ENCODE results near the gene CD36. TPM values are rescaled to one million over a fixed set of nuclear protein-coding genes. Genes with fewer than 3 reads are reported as not detected.

The CD36 gene
- total RNA-seq, result not detected

DNA sequence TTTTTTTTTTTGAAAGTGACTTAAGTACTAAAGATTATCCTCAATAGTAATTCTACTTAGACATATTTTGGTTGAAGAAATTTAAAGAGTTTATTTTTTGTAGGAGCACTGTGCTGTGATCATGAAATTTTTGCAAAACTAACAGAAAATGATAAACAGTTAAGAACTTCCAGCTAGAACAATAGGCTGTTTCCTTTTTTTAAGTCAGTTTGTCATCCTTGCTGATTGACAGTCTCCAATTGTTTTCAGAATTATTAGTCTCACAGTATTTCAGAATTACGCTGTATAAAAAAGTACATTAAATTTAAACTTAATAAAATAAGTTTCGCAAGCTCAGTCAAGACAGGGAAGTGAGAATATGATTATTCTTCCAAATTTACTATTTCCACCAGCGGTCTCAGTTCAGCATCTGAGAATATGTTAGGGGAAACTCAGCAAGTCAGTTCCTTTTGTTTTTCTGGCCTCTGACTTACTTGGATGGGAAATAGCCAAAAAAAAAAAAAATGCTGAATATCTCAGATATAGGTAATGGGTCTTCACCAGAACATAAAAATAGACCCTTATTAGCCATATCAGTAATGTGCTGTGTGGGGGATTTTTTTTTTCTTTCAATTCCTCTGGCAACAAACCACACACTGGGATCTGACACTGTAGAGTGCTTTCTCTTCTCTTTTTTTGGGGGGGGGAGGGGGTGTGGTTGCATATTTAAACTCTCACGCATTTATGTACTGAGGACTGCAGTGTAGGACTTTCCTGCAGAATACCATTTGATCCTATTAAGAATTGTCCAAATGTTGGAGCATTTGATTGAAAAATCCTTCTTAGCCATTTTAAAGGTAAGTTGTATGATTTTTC lies at the start of gene CD36:
Gene CD36, plus strand, starts transcription at position 732 of the 855 bp plus-strand sequence. CDS start 8,099 bp downstream, outside the sequence.
- H3K36me3 Mint-ChIP-seq, result no peaks in the 10 kb centered on the region
- no peaks in the 10 kb centered on the region for H3K4me1 Mint-ChIP-seq (ENCODE audit: low read depth in 2 of 2)
- no peak within 1 kb of the TSS for H3K27ac Mint-ChIP-seq
- H3K9me3 Mint-ChIP-seq, result no peaks in the 10 kb centered on the region
- DNase-seq (ENCODE audit: low spot score), result no peak
- no peaks in the 10 kb centered on the region for H3K27me3 Mint-ChIP-seq
- no peak for ATAC-seq
- no peak within 1 kb of the TSS for H3K4me3 Mint-ChIP-seq

DNA sequence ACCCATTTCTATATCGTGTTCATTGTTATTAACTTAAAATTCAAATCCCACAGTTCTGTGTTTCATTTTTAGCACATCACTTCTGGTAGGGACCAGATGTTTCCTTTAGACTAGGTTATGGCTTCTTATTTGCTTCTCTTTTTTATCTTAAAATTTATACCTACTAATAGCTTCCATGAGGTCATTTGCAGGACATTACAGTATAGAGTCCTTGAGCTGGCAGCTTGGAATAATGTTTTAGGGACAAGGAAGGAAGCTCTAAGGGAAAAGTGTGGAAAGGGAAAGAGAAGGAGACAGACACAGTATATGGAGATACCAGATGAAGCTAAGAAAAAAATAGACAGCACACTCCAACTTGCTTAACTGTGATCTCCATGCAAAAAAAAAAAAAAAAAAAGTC lies 48.8 kb upstream of the CD36 start:
- no peaks in the 10 kb centered on the region for H3K27me3 Mint-ChIP-seq
- H3K36me3 Mint-ChIP-seq, result no peaks in the 10 kb centered on the region
- no peak overlapping the region for H3K27ac Mint-ChIP-seq
- DNase-seq (ENCODE audit: low spot score) (no peak), ATAC-seq (no peak)
- no peak overlapping the region for H3K4me3 Mint-ChIP-seq
- H3K9me3 Mint-ChIP-seq, result no peaks in the 10 kb centered on the region
- no peaks in the 10 kb centered on the region for H3K4me1 Mint-ChIP-seq (ENCODE audit: low read depth in 2 of 2)

DNA sequence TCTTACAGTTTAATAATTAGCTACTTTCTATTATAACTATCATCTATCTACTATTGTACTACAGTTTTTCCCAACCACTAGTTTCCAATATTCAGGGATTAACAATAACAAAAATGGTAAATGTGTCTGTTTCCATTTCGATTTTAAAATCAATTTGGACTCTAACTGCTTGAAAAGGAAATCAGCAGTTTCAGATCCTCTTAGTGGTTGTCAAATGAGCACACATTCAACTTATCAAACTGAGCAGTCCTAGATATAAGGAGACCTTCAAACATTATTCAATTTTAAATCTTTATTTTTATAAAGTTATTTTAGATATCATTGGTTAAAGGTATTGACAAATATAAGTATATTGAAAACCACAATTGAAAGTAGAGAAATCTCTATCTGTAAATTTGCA lies 46.8 kb upstream of the CD36 start:
- no peak for DNase-seq (ENCODE audit: low spot score)

DNA sequence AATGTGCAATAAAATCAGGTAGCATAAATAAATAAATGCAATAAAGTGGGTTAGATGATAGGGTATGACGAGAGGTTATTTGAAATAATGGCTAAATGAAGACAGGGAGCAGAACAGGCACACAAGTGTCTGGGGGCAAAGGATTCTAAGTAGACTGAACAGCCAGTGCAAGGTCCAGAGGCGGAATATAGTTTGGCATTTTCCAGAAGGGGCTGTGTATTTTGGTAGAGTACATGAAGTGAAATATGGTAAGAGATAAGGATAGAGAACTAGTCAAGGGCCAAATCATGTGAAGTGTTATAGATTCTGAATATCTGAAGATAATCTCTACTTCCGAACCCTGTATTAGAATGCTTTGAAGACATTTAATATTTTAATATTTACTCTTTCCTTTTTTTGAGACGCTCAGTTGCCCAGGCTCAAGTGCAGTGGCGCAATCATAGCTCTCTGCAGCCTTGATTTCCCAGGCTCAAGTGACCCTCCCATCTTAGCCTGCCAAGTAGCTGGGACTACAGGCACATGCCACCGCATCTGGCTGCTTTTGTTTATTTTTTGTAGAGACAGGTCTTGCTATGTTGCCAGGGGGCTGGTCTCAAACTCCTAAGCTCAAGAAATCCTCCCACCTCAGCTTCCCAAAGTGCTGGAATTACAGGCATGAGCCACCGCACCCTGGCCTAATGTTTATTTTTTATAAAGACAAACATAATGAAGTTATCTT lies 44.4 kb upstream of the CD36 start:
- DNase-seq (ENCODE audit: low spot score) (no peak), ATAC-seq (no peak)
- H3K27me3 Mint-ChIP-seq, result no peaks in the 10 kb centered on the region
- no peak overlapping the region for H3K27ac Mint-ChIP-seq
- no peaks in the 10 kb centered on the region for H3K36me3 Mint-ChIP-seq
- H3K9me3 Mint-ChIP-seq, result peaks cover 16% of the 10 kb centered on the region
- no peaks in the 10 kb centered on the region for H3K4me1 Mint-ChIP-seq (ENCODE audit: low read depth in 2 of 2)
- H3K4me3 Mint-ChIP-seq, result no peak overlapping the region

More for the DNA sequence above, 46.8 kb upstream of the CD36 start:
- Mint-ChIP-seq H3K36me3 (no peaks in the 10 kb centered on the region), H3K4me1 (ENCODE audit: low read depth in 2 of 2) (no peaks in the 10 kb centered on the region), H3K4me3 (no peak overlapping the region), H3K27me3 (no peaks in the 10 kb centered on the region), H3K9me3 (peaks cover 7% of the 10 kb centered on the region), H3K27ac (no peak overlapping the region)
- ATAC-seq, result no peak

DNA sequence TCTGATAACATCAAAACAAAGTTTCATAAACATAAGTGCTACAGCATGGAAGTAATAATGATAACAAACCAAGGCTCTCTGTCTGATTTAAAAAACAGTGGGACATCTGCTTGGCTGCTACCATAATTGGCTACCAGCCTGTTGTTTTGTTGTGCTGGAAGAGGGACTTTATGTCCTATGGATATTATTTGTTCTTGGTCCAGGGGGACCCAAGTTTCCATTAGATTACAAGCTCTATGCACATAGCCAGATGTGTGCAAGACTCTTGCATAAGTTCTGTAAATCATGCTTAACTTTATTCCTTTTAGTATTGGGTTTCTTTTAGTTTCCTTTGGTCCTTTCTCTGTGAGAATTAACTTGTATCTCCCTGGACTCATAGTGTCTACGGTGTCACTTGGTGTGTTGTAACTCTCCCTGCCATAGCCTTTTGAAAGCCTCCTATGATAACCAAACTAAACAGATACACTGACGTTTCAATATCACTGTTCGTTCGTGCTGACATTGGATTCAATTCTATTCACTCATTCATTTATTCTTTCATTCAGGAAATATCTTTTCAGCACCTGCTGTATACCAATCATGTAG lies 41.4 kb upstream of the CD36 start:
- ATAC-seq (no peak), DNase-seq (ENCODE audit: low spot score) (no peak)
- Mint-ChIP-seq H3K27ac (no peak overlapping the region), H3K4me3 (no peak overlapping the region), H3K36me3 (no peaks in the 10 kb centered on the region), H3K27me3 (no peaks in the 10 kb centered on the region), H3K9me3 (peaks cover 16% of the 10 kb centered on the region), H3K4me1 (ENCODE audit: low read depth in 2 of 2) (no peaks in the 10 kb centered on the region)

DNA sequence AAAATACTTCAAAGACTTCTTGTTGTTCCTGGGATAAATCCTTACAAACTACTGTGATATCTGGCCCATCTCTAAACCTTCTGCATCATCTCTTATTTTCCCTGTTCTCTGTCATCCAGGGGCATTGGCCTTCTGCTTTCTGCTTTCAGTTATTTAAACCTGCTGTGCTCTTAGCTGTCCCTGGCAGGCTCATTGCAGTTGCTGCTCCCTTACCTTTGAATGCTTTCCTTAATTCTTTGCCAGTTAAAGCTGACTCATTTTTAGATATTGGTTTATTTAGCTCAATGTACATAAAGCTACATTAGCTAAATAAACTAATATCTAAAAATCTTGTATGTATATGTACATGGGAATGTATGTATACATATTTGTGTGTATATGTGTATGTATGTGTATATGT lies 40.6 kb upstream of the CD36 start:
- H3K9me3 Mint-ChIP-seq, result peaks cover 16% of the 10 kb centered on the region
- no peak overlapping the region for H3K4me3 Mint-ChIP-seq
- DNase-seq (ENCODE audit: low spot score) (no peak), ATAC-seq (no peak)
- no peaks in the 10 kb centered on the region for H3K36me3 Mint-ChIP-seq
- H3K27ac Mint-ChIP-seq, result no peak overlapping the region
- no peaks in the 10 kb centered on the region for H3K27me3 Mint-ChIP-seq
- H3K4me1 Mint-ChIP-seq (ENCODE audit: low read depth in 2 of 2), result no peaks in the 10 kb centered on the region

DNA sequence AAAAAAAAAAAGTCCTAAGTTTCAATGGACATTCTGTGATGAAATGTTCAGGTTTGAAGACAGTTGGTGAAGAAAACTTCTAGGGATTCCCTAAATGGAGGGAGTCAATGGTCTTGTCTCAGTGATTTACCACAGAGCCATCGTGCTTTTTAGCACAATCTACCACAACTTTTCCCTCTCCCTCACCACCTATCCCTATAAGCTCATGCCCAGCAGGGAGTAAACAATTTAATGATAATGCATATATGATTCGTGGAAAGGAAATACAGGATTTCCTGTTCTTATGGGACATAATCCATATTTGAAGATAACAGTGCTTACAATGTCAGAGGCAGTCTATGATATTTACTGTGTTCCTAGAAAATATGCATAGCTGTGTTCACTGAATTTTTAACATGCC lies 38.4 kb upstream of the CD36 start:
- H3K9me3 Mint-ChIP-seq, result peaks cover 16% of the 10 kb centered on the region
- no peak overlapping the region for H3K4me3 Mint-ChIP-seq
- no peak for ATAC-seq
- no peaks in the 10 kb centered on the region for H3K36me3 Mint-ChIP-seq
- no peak overlapping the region for H3K27ac Mint-ChIP-seq
- H3K4me1 Mint-ChIP-seq (ENCODE audit: low read depth in 2 of 2), result no peaks in the 10 kb centered on the region
- H3K27me3 Mint-ChIP-seq, result no peaks in the 10 kb centered on the region
- no peak for DNase-seq (ENCODE audit: low spot score)

DNA sequence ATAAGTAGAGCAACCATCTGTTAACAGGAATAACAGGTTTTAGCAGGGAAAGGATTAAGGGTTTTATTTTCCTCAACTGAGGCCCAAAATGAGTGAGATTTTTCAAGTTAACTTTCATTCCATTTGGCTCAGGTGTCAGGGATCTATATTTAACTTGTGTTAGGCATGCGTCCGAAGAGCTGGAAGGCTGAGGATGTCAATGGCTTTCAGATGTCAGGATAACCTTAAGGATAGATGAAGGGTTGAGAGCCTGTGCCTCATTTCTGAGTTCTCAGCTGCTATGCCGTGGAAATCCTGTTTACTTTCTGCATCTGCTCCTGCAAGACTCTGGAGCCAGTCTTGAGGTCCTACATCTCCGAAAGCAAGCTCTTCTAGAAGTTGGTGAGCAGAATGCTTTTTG lies 36.4 kb upstream of the CD36 start:
- Mint-ChIP-seq H3K4me3 (no peak overlapping the region), H3K4me1 (ENCODE audit: low read depth in 2 of 2) (no peaks in the 10 kb centered on the region), H3K27me3 (no peaks in the 10 kb centered on the region), H3K27ac (no peak overlapping the region), H3K9me3 (peaks cover 9% of the 10 kb centered on the region), H3K36me3 (no peaks in the 10 kb centered on the region)
- no peak for ATAC-seq
- no peak for DNase-seq (ENCODE audit: low spot score)

DNA sequence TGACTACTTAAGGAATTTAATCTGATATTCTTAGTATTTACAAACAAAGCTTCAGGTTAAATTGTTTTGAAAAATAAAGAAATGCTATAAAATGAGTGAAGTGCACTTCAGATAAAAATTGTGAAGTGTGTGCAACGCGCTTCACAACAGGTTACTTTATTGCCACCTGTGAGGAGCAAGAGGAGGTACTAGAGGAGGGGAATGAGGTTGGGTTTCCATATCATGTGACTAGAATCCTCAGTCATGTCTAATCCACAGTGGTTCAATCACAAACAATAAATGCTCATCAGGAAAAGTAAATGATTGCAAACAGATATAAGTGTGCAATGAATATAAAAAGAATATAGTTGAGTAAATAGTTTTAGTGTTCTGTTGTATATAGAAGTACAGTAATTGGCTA lies 34.5 kb upstream of the CD36 start:
- Mint-ChIP-seq H3K36me3 (no peaks in the 10 kb centered on the region), H3K9me3 (no peaks in the 10 kb centered on the region), H3K27me3 (no peaks in the 10 kb centered on the region), H3K27ac (no peak overlapping the region), H3K4me1 (ENCODE audit: low read depth in 2 of 2) (no peaks in the 10 kb centered on the region), H3K4me3 (no peak overlapping the region)
- DNase-seq (ENCODE audit: low spot score), result no peak
- ATAC-seq, result no peak

DNA sequence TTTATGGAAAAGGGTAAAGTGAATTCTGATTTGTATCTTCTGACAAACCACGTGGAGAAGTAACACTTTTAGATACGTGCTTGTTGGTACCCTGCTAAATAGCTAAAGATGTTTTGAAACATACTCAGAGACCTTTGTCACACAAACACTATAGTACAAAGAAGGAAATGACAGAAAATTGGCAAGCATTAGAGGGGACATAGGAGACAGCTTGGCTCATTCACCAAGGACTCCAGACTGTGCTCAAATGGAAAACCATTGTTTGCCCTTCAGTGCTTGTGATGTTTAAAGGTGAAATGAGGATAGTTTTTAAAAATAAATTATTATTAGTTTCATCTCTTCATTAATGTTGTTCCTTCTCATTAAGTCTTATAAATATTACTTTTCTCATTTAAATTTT lies 34.0 kb upstream of the CD36 start:
- no peak for DNase-seq (ENCODE audit: low spot score)
- ATAC-seq, result no peak
- Mint-ChIP-seq H3K9me3 (no peaks in the 10 kb centered on the region), H3K4me1 (ENCODE audit: low read depth in 2 of 2) (no peaks in the 10 kb centered on the region), H3K27ac (no peak overlapping the region), H3K27me3 (no peaks in the 10 kb centered on the region), H3K4me3 (no peak overlapping the region), H3K36me3 (no peaks in the 10 kb centered on the region)

DNA sequence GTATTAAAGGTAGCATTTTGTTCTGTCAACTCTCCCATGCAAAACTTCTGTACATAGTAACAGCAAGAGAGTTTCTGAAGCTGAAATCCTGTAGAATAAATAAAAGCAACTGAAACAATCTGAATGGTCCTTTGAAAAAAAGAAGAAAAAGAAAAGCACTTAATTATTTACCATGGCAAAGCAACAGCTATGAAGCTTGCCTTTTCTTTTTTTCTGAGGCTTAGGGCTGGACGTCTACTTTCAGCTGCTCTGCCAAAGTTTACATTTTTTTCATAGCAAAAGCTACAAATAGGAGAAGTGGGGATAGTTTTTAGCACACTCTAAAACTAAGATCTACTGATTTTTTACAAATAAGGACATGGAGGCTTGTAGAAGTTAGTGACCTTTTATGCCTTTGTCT lies 31.3 kb upstream of the CD36 start:
- H3K4me1 Mint-ChIP-seq (ENCODE audit: low read depth in 2 of 2), result no peaks in the 10 kb centered on the region
- ATAC-seq (no peak), DNase-seq (ENCODE audit: low spot score) (no peak)
- no peak overlapping the region for H3K27ac Mint-ChIP-seq
- no peaks in the 10 kb centered on the region for H3K27me3 Mint-ChIP-seq
- peaks cover 9% of the 10 kb centered on the region for H3K9me3 Mint-ChIP-seq
- no peak overlapping the region for H3K4me3 Mint-ChIP-seq
- H3K36me3 Mint-ChIP-seq, result no peaks in the 10 kb centered on the region

DNA sequence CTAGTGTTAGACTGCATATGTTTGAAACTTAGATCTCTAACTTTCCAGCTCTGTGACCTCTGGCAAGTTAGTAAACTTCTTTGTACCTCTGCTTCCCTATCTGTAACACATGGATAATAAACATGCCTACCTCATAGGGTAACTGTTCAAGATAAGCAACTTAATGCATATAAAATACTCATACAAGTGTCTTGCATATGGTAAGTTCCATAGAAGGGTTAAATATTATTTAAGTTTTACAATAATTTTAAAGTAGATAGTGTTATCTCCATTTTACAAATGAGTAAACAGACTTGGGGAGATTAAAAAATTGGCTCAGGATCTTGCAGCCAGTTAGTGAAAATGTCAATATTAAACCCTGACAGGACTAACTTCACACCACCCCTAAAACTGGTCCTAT lies 30.1 kb upstream of the CD36 start:
- Mint-ChIP-seq H3K9me3 (peaks cover 9% of the 10 kb centered on the region), H3K4me3 (no peak overlapping the region), H3K36me3 (no peaks in the 10 kb centered on the region), H3K4me1 (ENCODE audit: low read depth in 2 of 2) (no peaks in the 10 kb centered on the region), H3K27me3 (no peaks in the 10 kb centered on the region), H3K27ac (no peak overlapping the region)
- no peak for DNase-seq (ENCODE audit: low spot score)
- no peak for ATAC-seq

DNA sequence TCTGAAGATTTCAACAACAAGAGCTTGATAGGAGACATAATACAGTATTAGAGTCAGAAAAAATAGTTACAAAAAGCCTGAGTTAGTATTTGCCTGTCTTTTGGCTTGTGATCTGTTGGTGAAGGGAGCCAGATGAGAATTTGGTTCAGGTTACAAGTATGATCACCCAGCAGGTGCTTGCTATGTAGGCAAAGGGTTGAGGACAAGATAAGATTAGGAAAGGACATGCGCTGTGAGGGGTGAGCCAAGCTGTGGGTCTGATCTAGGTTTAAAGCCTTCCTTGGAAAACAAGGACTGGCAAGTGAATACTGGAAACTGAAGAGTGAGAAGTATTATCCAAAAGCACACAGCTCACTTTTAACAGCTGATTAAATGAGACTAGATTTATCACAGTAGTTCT lies 28.7 kb upstream of the CD36 start:
- Mint-ChIP-seq H3K27ac (no peak overlapping the region), H3K36me3 (peaks cover 1% of the 10 kb centered on the region), H3K9me3 (peaks cover 9% of the 10 kb centered on the region), H3K4me1 (ENCODE audit: low read depth in 2 of 2) (no peaks in the 10 kb centered on the region), H3K4me3 (no peak overlapping the region), H3K27me3 (no peaks in the 10 kb centered on the region)
- DNase-seq (ENCODE audit: low spot score), result no peak
- no peak for ATAC-seq

DNA sequence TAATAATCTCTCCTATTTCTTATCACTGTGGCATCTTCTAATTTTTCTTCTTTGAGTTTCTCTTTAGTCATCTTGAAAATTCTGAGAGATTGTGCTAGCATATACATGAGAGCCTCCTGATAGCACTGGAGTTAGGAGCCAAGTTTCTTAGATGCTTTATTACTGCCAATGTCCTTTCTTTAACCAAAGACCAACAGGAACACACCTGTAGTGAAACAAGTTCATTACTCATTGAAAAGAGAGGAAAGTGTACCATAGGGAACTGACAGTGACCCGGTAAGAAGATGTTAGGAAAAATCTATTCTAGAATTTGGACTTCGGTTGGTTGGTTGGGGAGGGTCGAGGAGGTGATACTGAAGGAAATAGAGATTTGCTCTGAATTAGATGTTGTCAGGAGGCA lies 27.1 kb upstream of the CD36 start:
- Mint-ChIP-seq H3K27ac (no peak overlapping the region), H3K4me1 (ENCODE audit: low read depth in 2 of 2) (no peaks in the 10 kb centered on the region), H3K9me3 (peaks cover 13% of the 10 kb centered on the region), H3K4me3 (no peak overlapping the region), H3K36me3 (peaks cover 10% of the 10 kb centered on the region), H3K27me3 (no peaks in the 10 kb centered on the region)
- DNase-seq (ENCODE audit: low spot score) (no peak), ATAC-seq (no peak)
